H54 (cell line): ENCODE results near the gene TK1.
"Not testable (repeated sequence)": the region's sequence is repeated elsewhere in the genome, so short reads cannot be mapped to it uniquely, and the experiment has no call there.

ENCODE experiments used
- DNase-seq: peaks from one replicate; pipeline ENCODE4 v3.0.0; 2011; ENCODE audit warnings: low spot score, mixed read lengths; ENCODE audit not compliant: insufficient read length
- FAIRE-seq: peaks from 3 replicates; lab custom pipeline; 2011; peaks lifted over from hg19 to GRCh38; lab: Jason Lieb, UNC
- POLR2A ChIP-seq: IDR thresholded peaks from 2 replicates; pipeline ENCODE4 v1.6.1; 2011; ENCODE audit warnings: low read depth, mild to moderate bottlenecking, low read length

TK1 gene

GRCh38 chr17:78186692-78187595 lies at the start of gene TK1, which contains the start of gene AFMID:
Gene TK1, minus strand, starts transcription at chr17:78187052. Its CDS starts 58 bp downstream, at chr17:78186994.
Gene AFMID, plus strand, starts transcription at chr17:78187362. Its CDS starts 9 bp downstream, at chr17:78187371.
- FAIRE-seq (no peak), DNase-seq (peak; percentile 95)
- peak; percentile 93 for TF ChIP-seq POLR2A

- no peak for DNase-seq
- FAIRE-seq = no peak
- no peak for TF ChIP-seq POLR2A
Observed at GRCh38 chr17:78235885-78236284, 49.0 kb upstream of the TK1 start.

- FAIRE-seq, DNase-seq: not testable (repeated sequence)
Observed at GRCh38 chr17:78235022-78235421, 48.2 kb upstream of the TK1 start.

GRCh38 chr17:78234261-78234865 lies 47.5 kb upstream of the TK1 start:
- FAIRE-seq (no peak), DNase-seq (no peak)
- no peak for TF ChIP-seq POLR2A

GRCh38 chr17:78233678-78234077 lies 46.8 kb upstream of the TK1 start:
- DNase-seq = no peak
- FAIRE-seq = no peak
- no peak for TF ChIP-seq POLR2A

- no peak for FAIRE-seq
- no peak for TF ChIP-seq POLR2A
- DNase-seq = no peak
Observed at GRCh38 chr17:78232859-78233173, 46.0 kb upstream of the TK1 start.

GRCh38 chr17:78231991-78232858 lies 45.4 kb upstream of the TK1 start:
- FAIRE-seq (no peak), DNase-seq (no peak)
- TF ChIP-seq POLR2A = no peak

- DNase-seq (no peak), FAIRE-seq (no peak)
- TF ChIP-seq POLR2A = no peak
Observed at GRCh38 chr17:78230996-78231935, 44.4 kb upstream of the TK1 start, which contains the start of gene TMEM235. Gene TMEM235, plus strand, starts transcription at chr17:78231631. Its CDS starts 393 bp downstream, at chr17:78232024.

- DNase-seq = no peak
- FAIRE-seq = no peak
- TF ChIP-seq POLR2A = no peak
Observed at GRCh38 chr17:78230252-78230962, 43.6 kb upstream of the TK1 start.

GRCh38 chr17:78228176-78228575 lies 41.3 kb upstream of the TK1 start:
- DNase-seq (no peak), FAIRE-seq (no peak)
- no peak for TF ChIP-seq POLR2A

- TF ChIP-seq POLR2A = no peak
- FAIRE-seq (no peak), DNase-seq (no peak)
Observed at GRCh38 chr17:78227455-78227916, 40.6 kb upstream of the TK1 start.

GRCh38 chr17:78226759-78227454 lies 40.1 kb upstream of the TK1 start:
- DNase-seq (peak; percentile 78), FAIRE-seq (no peak)

More at GRCh38 chr17:78226759-78227454, 40.1 kb upstream of the TK1 start:
- no peak for TF ChIP-seq POLR2A
